Hindlimb muscle (tissue), 1 donor: ENCODE data around the gene AKAP4. TPM values are rescaled to one million over a fixed set of nuclear protein-coding genes. Genes with fewer than 3 reads are reported as not detected.

Experiments
- polyA plus RNA-seq: library from polyadenylated mRNA; unstranded; fragments of 120-200 nt; gene quantifications from one replicate; pipeline ENCODE4 v1.2.1, GENCODE V29; 2013; ENCODE audit not compliant: insufficient read length

AKAP4 gene
- polyA plus RNA-seq, 1 donor = 1.0 TPM

Other genes with a start within 250 kb of the AKAP4 start
- gene CCNB3, start 3.8 kb upstream of the AKAP4 start, polyA plus RNA-seq = 2.0 TPM